GM18505 (cell line): ENCODE measurements around the gene OSBPL6.

Experiments used
- ATAC-seq: cut with Tn5 transposase; IDR thresholded peaks from one replicate; pipeline ENCODE4 v1.9.1; 2021; ENCODE audit not compliant: unreplicated experiment
- POLR2A ChIP-seq: IDR thresholded peaks from 4 replicates; pipeline ENCODE4 v1.6.1; 2011; ENCODE audit warnings: borderline replicate concordance; ENCODE audit not compliant: insufficient read depth, insufficient read length; ENCODE audit errors: extremely low read depth

The OSBPL6 gene

GRCh38 chr2:178450774-178451525 is 256.6 kb downstream of the OSBPL6 start, which contains the start of the genes PJVK and PRKRA:
TSS of gene PJVK (plus strand) at chr2:178451378. CDS start at chr2:178453410, 2,032 bp downstream.
TSS of gene PRKRA (minus strand) at chr2:178451175. CDS start at chr2:178451030, 145 bp downstream.
- TF ChIP-seq POLR2A = peak; percentile 89
- ATAC-seq = peak; percentile 85

- ATAC-seq = no peak
- no peak for TF ChIP-seq POLR2A
Measured at GRCh38 chr2:178452334-178452733, 258.0 kb downstream of the OSBPL6 start.
